Neuron (in vitro differentiated cells): ENCODE data around the gene CORO6.

Experiments
- H2AFZ ChIP-seq: one replicate; pipeline ENCODE4 v1.6.1; 2013; ENCODE audit warnings: low read depth, mild to moderate bottlenecking, inconsistent platforms, low read length, moderate library complexity
- H3K27me3 ChIP-seq: one replicate; pipeline ENCODE4 v1.6.1; 2013; ENCODE audit warnings: low read length; ENCODE audit not compliant: insufficient read depth
- H3K36me3 ChIP-seq: one replicate; pipeline ENCODE4 v1.6.1; 2013; ENCODE audit warnings: low read length; ENCODE audit not compliant: insufficient read depth
- H3K4me1 ChIP-seq: one replicate; pipeline ENCODE4 v1.6.1; 2013; ENCODE audit warnings: low read length; ENCODE audit not compliant: insufficient read depth
- H3K4me3 ChIP-seq: 2 replicates; pipeline ENCODE4 v1.5.1; 2013; ENCODE audit warnings: mild to moderate bottlenecking, low read length, moderate library complexity
- H3K9me3 ChIP-seq: one replicate; pipeline ENCODE4 v1.6.1; 2013; ENCODE audit warnings: low read length

CORO6 gene

GRCh38 chr17:29581583-29582253 lies 41.0 kb downstream of the CORO6 start:
- Histone ChIP-seq H3K27me3 (no peaks in the 10 kb centered on the region), H2AFZ (no peak overlapping the region), H3K9me3 (no peaks in the 10 kb centered on the region), H3K4me1 (peaks cover 18% of the 10 kb centered on the region), H3K36me3 (peaks cover 41% of the 10 kb centered on the region), H3K4me3 (no peak overlapping the region)

- H3K4me1 ChIP-seq = peaks cover 15% of the 10 kb centered on the region
- no peak overlapping the region for H2AFZ ChIP-seq
- no peaks in the 10 kb centered on the region for H3K27me3 ChIP-seq
- H3K36me3 ChIP-seq = peaks cover 56% of the 10 kb centered on the region
- no peaks in the 10 kb centered on the region for H3K9me3 ChIP-seq
- H3K4me3 ChIP-seq = no peak overlapping the region
Measured at GRCh38 chr17:29579866-29580771, 42.6 kb downstream of the CORO6 start.

GRCh38 chr17:29578626-29579485 lies 43.9 kb downstream of the CORO6 start:
- Histone ChIP-seq H3K4me3 (no peak overlapping the region), H3K27me3 (no peaks in the 10 kb centered on the region), H3K4me1 (peaks cover 6% of the 10 kb centered on the region), H3K36me3 (peaks cover 69% of the 10 kb centered on the region), H2AFZ (no peak overlapping the region), H3K9me3 (no peaks in the 10 kb centered on the region)

GRCh38 chr17:29577385-29578211 lies 45.1 kb downstream of the CORO6 start:
- H3K9me3 ChIP-seq = no peaks in the 10 kb centered on the region
- H3K4me3 ChIP-seq = no peak overlapping the region
- H3K36me3 ChIP-seq = peaks cover 72% of the 10 kb centered on the region

GRCh38 chr17:29577001-29577370 lies 45.7 kb downstream of the CORO6 start:
- H2AFZ ChIP-seq = no peak overlapping the region
- H3K4me1 ChIP-seq = peaks cover 6% of the 10 kb centered on the region
- H3K9me3 ChIP-seq = no peaks in the 10 kb centered on the region
- no peak overlapping the region for H3K4me3 ChIP-seq
- peaks cover 71% of the 10 kb centered on the region for H3K36me3 ChIP-seq
- no peaks in the 10 kb centered on the region for H3K27me3 ChIP-seq

More at GRCh38 chr17:29577385-29578211, 45.1 kb downstream of the CORO6 start:
- no peak overlapping the region for H2AFZ ChIP-seq
- no peaks in the 10 kb centered on the region for H3K27me3 ChIP-seq
- peaks cover 6% of the 10 kb centered on the region for H3K4me1 ChIP-seq

- H3K27me3 ChIP-seq = no peaks in the 10 kb centered on the region
- peaks cover 4% of the 10 kb centered on the region for H3K4me1 ChIP-seq
- H3K9me3 ChIP-seq = no peaks in the 10 kb centered on the region
- peaks cover 74% of the 10 kb centered on the region for H3K36me3 ChIP-seq
- no peak overlapping the region for H3K4me3 ChIP-seq
- H2AFZ ChIP-seq = no peak overlapping the region
Measured at GRCh38 chr17:29576214-29577000, 46.3 kb downstream of the CORO6 start.

GRCh38 chr17:29575511-29576213 lies 47.0 kb downstream of the CORO6 start:
- H3K9me3 ChIP-seq = no peaks in the 10 kb centered on the region
- peaks cover 75% of the 10 kb centered on the region for H3K36me3 ChIP-seq
- no peaks in the 10 kb centered on the region for H3K27me3 ChIP-seq

GRCh38 chr17:29574732-29575510 lies 47.8 kb downstream of the CORO6 start:
- H3K27me3 ChIP-seq = no peaks in the 10 kb centered on the region
- peaks cover 75% of the 10 kb centered on the region for H3K36me3 ChIP-seq
- H3K4me1 ChIP-seq = no peaks in the 10 kb centered on the region
- no peaks in the 10 kb centered on the region for H3K9me3 ChIP-seq
- H3K4me3 ChIP-seq = no peak overlapping the region
- H2AFZ ChIP-seq = no peak overlapping the region

More at GRCh38 chr17:29575511-29576213, 47.0 kb downstream of the CORO6 start:
- no peak overlapping the region for H2AFZ ChIP-seq
- H3K4me1 ChIP-seq = no peaks in the 10 kb centered on the region
- H3K4me3 ChIP-seq = no peak overlapping the region

- no peak overlapping the region for H2AFZ ChIP-seq
Measured at GRCh38 chr17:29573871-29574731, 48.6 kb downstream of the CORO6 start.

GRCh38 chr17:29573558-29573869 lies 49.2 kb downstream of the CORO6 start:
- H3K36me3 ChIP-seq = peaks cover 70% of the 10 kb centered on the region
- H3K27me3 ChIP-seq = no peaks in the 10 kb centered on the region
- H3K9me3 ChIP-seq = no peaks in the 10 kb centered on the region
- H2AFZ ChIP-seq = no peak overlapping the region
- H3K4me1 ChIP-seq = peaks cover 8% of the 10 kb centered on the region
- no peak overlapping the region for H3K4me3 ChIP-seq

More at GRCh38 chr17:29573871-29574731, 48.6 kb downstream of the CORO6 start:
- H3K4me3 ChIP-seq = no peak overlapping the region
- H3K9me3 ChIP-seq = no peaks in the 10 kb centered on the region
- peaks cover 75% of the 10 kb centered on the region for H3K36me3 ChIP-seq
- no peaks in the 10 kb centered on the region for H3K27me3 ChIP-seq
- H3K4me1 ChIP-seq = peaks cover 7% of the 10 kb centered on the region
